ENCODE data around the gene RNASEH2A.

DNA sequence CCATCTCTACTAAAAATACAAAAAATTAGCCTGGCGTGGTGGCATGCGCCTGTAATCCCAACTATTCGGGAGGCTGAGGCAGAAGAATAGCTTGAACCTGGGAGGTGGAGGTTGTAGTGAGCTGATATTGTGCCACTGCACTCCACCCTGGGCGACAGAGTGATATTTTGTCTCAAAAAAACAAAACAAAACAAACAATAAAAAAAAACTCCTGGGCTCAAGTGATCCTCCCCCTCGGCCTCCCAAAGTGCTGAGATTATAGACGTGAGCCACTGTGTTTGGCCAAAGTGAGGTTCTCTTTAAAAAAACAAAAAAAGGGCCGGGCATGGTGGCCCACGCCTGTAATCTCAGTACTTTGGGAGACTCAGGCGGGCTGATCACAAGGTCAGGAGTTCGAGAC, 18.9 kb upstream of the RNASEH2A start:
- TF ChIP-seq GATA3 (IDR thresholded peaks at IDR 0.05; ENCODE audit: low read depth, low read length) (no peak), GATA2 (IDR thresholded peaks at IDR 0.05; ENCODE audit: low read depth, low read length) (no peak)
